Left lung (tissue), 10 donors: ENCODE results near the gene DCUN1D4. TPM values are rescaled to one million over a fixed set of nuclear protein-coding genes. Genes with fewer than 3 reads are reported as not detected.

Experiments used
- ATAC-seq: fragments of 200-7000 bp; cut with Tn5 transposase; one replicate; pipeline ENCODE4 v1.9.1; 2020; ENCODE audit warnings: moderate library complexity
- DNase-seq, 4 donors: peaks; one replicate each; pipeline ENCODE4 v3.0.0-alpha.2; 2013 to 2020
- H3K27ac ChIP-seq, 2 donors: fragments of 200-600 bp; sonication (generic) in 1 of 2; one replicate each; pipeline versions ENCODE4 v1.5.0 to v1.8.0; 2020 to 2021
- H3K27me3 ChIP-seq, 2 donors: fragments of 200-600 bp; sonication (generic) in 1 of 2; one replicate each; pipeline versions ENCODE4 v1.5.0 to v1.8.0; 2020 to 2021
- H3K36me3 ChIP-seq, 2 donors: fragments of 200-600 bp; sonication (generic) in 1 of 2; one replicate each; pipeline versions ENCODE4 v1.5.0 to v1.8.0; 2020 to 2021
- H3K4me1 ChIP-seq, 2 donors: fragments of 200-600 bp; one replicate each; pipeline ENCODE4 v1.8.0; 2021
- H3K4me3 ChIP-seq, 2 donors: fragments of 200-600 bp; sonication (generic) in 1 of 2; one replicate each; pipeline versions ENCODE4 v1.5.0 to v1.8.0; 2020 to 2021; ENCODE audit warnings: mild to moderate bottlenecking in 1 of 2
- H3K9me3 ChIP-seq, 2 donors: fragments of 200-600 bp; sonication (generic) in 1 of 2; one replicate each; pipeline versions ENCODE4 v1.5.0 to v1.8.0; 2020 to 2021
- CTCF ChIP-seq, 2 donors: fragments of 200-600 bp; sonication (generic) in 1 of 2; IDR thresholded peaks; one replicate each; pipeline versions ENCODE4 v1.5.0 to v1.8.0; 2021; ENCODE audit warnings: antibody characterized with exemption in 2 of 2
- intact Hi-C, 2 donors: fragments of 100-400 bp; cut with DNase I; formaldehyde crosslinking; loops; one replicate each; pipeline versions ENCODE4 v1.11.2 to v1.14.2; 2022
- polyA plus RNA-seq, 6 donors: library from polyadenylated mRNA; unstranded; fragments of 120-200 nt; gene quantifications; one replicate each; pipeline ENCODE4 v1.2.1, GENCODE V29; 2013; ENCODE audit not compliant: insufficient read length in 6 of 6
- total RNA-seq, 2 donors: library from RNA; stranded (reverse); fragmentation: NEBNext Ultra II Directional; extraction: Animal tissue kit (Norgen Biotek cat#: 25700); gene quantifications; one replicate each; pipeline ENCODE4 v1.2.1, GENCODE V29; 2021
- donor health status: DM: no; HTN: yes; CAD: no.
- donor health status: DM: no; HTN: no; CAD: no.

The DCUN1D4 gene
- total and polyA plus RNA-seq, 8 donors = 31.6 to 54.6 (median 46.5) TPM

GRCh38 chr4:51853027-51853682 is 10.2 kb downstream of the DCUN1D4 start:
- Histone ChIP-seq H3K27me3 (no peaks in the 10 kb centered on the region), H3K4me3 (no peak overlapping the region), H3K9me3 (no peaks in the 10 kb centered on the region), H3K27ac (no peak overlapping the region), H3K4me1 (peaks cover 0 to 8% of the 10 kb centered on the region in 2 donors), H3K36me3 (peaks cover 0 to 5% of the 10 kb centered on the region in 2 donors)
- intact Hi-C loops = no loop called here
- DNase-seq (no peak), ATAC-seq (peak; percentile 47)
- TF ChIP-seq CTCF (IDR thresholded peaks at IDR 0.05) = no peak

- Histone ChIP-seq H3K9me3 (no peaks in the 10 kb centered on the region), H3K4me1 (peaks cover 5 to 17% of the 10 kb centered on the region in 2 donors), H3K4me3 (no peak overlapping the region), H3K27me3 (no peaks in the 10 kb centered on the region), H3K27ac (no peak overlapping the region), H3K36me3 (no peaks in the 10 kb centered on the region)
- TF ChIP-seq CTCF (IDR thresholded peaks at IDR 0.05) = no peak
- ATAC-seq (no peak), DNase-seq (no peak)
- intact Hi-C loops = no loop called here
Measured at GRCh38 chr4:51855270-51855669, 12.3 kb downstream of the DCUN1D4 start.

- Histone ChIP-seq H3K27ac (no peak overlapping the region), H3K4me1 (peaks cover 5 to 17% of the 10 kb centered on the region in 2 donors), H3K4me3 (no peak overlapping the region), H3K9me3 (no peaks in the 10 kb centered on the region), H3K36me3 (no peaks in the 10 kb centered on the region), H3K27me3 (no peaks in the 10 kb centered on the region)
- no peak for TF ChIP-seq CTCF (IDR thresholded peaks at IDR 0.05)
- no peak for ATAC-seq
- DNase-seq = no peak
- intact Hi-C loops = no loop called here
Measured at GRCh38 chr4:51855751-51856150, 12.8 kb downstream of the DCUN1D4 start.

GRCh38 chr4:51858605-51859202 is 15.8 kb downstream of the DCUN1D4 start:
- no peak overlapping the region for H3K4me3 ChIP-seq
- no peaks in the 10 kb centered on the region for H3K27me3 ChIP-seq
- H3K27ac ChIP-seq = no peak overlapping the region
- H3K9me3 ChIP-seq = no peaks in the 10 kb centered on the region
- peak in 2 of 4 donors; percentile 24 to 28 for DNase-seq
- ATAC-seq = no peak
- no peak for TF ChIP-seq CTCF (IDR thresholded peaks at IDR 0.05)
- intact Hi-C loops = no loop called here
- H3K4me1 ChIP-seq = peaks cover 5 to 13% of the 10 kb centered on the region in 2 donors
- H3K36me3 ChIP-seq = peaks cover 0 to 3% of the 10 kb centered on the region in 2 donors

- intact Hi-C loops = no loop called here
- ATAC-seq (no peak), DNase-seq (no peak)
- H3K36me3 ChIP-seq = peaks cover 0 to 11% of the 10 kb centered on the region in 2 donors
- no peaks in the 10 kb centered on the region for H3K9me3 ChIP-seq
- peaks cover 5 to 13% of the 10 kb centered on the region in 2 donors for H3K4me1 ChIP-seq
- H3K27ac ChIP-seq = no peak overlapping the region
- no peak for TF ChIP-seq CTCF (IDR thresholded peaks at IDR 0.05)
- no peaks in the 10 kb centered on the region for H3K27me3 ChIP-seq
- H3K4me3 ChIP-seq = no peak overlapping the region
Measured at GRCh38 chr4:51859476-51860031, 16.6 kb downstream of the DCUN1D4 start.
